HG02981 (cell line): ENCODE data around the gene SGIP1.
"Not testable (repeated sequence)": the region's sequence is repeated elsewhere in the genome, so short reads cannot be mapped to it uniquely, and the experiment has no call there.

ENCODE experiments used
- ATAC-seq: cut with Tn5 transposase; IDR thresholded peaks from one replicate; pipeline ENCODE4 v1.9.1; 2021; ENCODE audit warnings: mild to moderate bottlenecking, moderate library complexity; ENCODE audit not compliant: unreplicated experiment

The SGIP1 gene

DNA sequence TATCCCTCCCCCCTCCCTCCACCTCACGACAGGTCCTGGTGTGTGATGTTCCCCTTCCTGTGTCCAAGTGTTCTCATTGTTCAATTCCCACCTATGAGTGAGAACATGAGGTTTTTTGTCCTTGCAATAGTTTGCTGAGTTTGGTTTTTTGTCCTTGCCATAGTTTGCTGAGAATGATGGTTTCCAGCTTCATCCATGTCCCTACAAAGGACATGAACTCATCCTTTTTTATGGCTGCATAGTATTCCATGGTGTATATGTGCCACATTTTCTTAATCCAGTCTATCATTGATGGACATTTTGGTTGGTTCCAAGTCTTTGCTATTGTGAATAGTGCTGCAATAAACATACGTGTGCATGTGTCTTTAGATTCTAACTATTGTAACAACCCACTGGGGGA is 261.9 kb downstream of the SGIP1 start:
- ATAC-seq: not testable (repeated sequence)
